H1 (cell line): Measurements from ENCODE around the gene BIRC5. TPM values are rescaled to one million over a fixed set of nuclear protein-coding genes. Genes with fewer than 3 reads are reported as not detected.

Experiments used
- CTCF ChIA-PET: fragments of 300-600 bp; sonication (Branson Sonifier 250); formaldehyde crosslinking; loops from one replicate; lab custom pipeline; 2021; ENCODE audit not compliant: partially characterized antibody; lab: Charles Lee
- POLR2A ChIA-PET: fragments of 300-600 bp; sonication (Branson Sonifier 250); formaldehyde crosslinking; loops from one replicate; lab custom pipeline; 2021; ENCODE audit warnings: inconsistent platforms; ENCODE audit not compliant: partially characterized antibody; lab: Charles Lee
- DNase-seq, 2 experiments: peaks; one replicate each; pipeline versions ENCODE4 v3.0.0 to v3.0.0-alpha.2; 2010 to 2022; ENCODE audit warnings: low spot score in 2 of 2, low read depth in 1 of 2, mixed read lengths in 1 of 2
- FAIRE-seq: peaks from 2 replicates; lab custom pipeline; 2011; peaks lifted over from hg19 to GRCh38; lab: Jason Lieb, UNC
- H2AFZ ChIP-seq: 2 replicates; pipeline ENCODE4 v1.8.1; 2012; ENCODE audit warnings: low read length, inconsistent platforms
- H2AK5ac ChIP-seq: 2 replicates; pipeline ENCODE4 v1.6.1; 2013; ENCODE audit warnings: low read depth, low read length
- H2BK120ac ChIP-seq: replicated peaks from 2 replicates; pipeline ENCODE3; 2013; ENCODE audit warnings: low read depth, low read length, inconsistent platforms
- H2BK12ac ChIP-seq: 2 replicates; pipeline ENCODE4 v1.6.1; 2013; ENCODE audit warnings: low read depth, low read length
- H2BK15ac ChIP-seq: 2 replicates; pipeline ENCODE4 v1.6.1; 2013; ENCODE audit warnings: low read length
- H2BK20ac ChIP-seq: 2 replicates; pipeline ENCODE4 v1.6.1; 2013; ENCODE audit warnings: low read length
- H2BK5ac ChIP-seq: 2 replicates; pipeline ENCODE4 v1.6.1; 2013; ENCODE audit warnings: low read depth, low read length
- H3K14ac ChIP-seq: 2 replicates; pipeline ENCODE4 v1.6.1; 2013; ENCODE audit warnings: inconsistent platforms; ENCODE audit not compliant: insufficient read length
- H3K18ac ChIP-seq: 2 replicates; pipeline ENCODE4 v1.6.1; 2013; ENCODE audit warnings: low read length; ENCODE audit errors: extremely low read depth
- H3K23ac ChIP-seq: 2 replicates; pipeline ENCODE4 v1.6.1; 2013; ENCODE audit warnings: inconsistent platforms; ENCODE audit not compliant: insufficient read length
- H3K23me2 ChIP-seq: 2 replicates; pipeline ENCODE4 v1.6.1; 2013; ENCODE audit warnings: low read depth, low read length
- H3K27ac ChIP-seq: 2 replicates; pipeline ENCODE4 v1.6.1; 2011; ENCODE audit warnings: low read depth, low read length, inconsistent platforms
- H3K27me3 ChIP-seq, 4 experiments: replicated peaks in 1 of 4; 1 replicate in 1 of 4; 2 replicates in 3 of 4; pipeline versions ENCODE4 v1.6.1 to v1.8.1; 2011 to 2013; ENCODE audit warnings: low read length in 3 of 4, mild to moderate bottlenecking in 3 of 4, inconsistent platforms in 2 of 4, mixed read lengths in 2 of 4, moderate library complexity in 1 of 4; ENCODE audit not compliant: control insufficient read depth in 3 of 4, insufficient read depth in 3 of 4; ENCODE audit errors: extremely low read depth in 1 of 4
- H3K36me3 ChIP-seq, 4 experiments: 2 replicates each; pipeline versions ENCODE4 v1.6.1 to v1.8.1; 2011 to 2013; ENCODE audit warnings: mild to moderate bottlenecking in 4 of 4, low read length in 3 of 4, moderate library complexity in 2 of 4, control low read depth in 1 of 4, inconsistent platforms in 1 of 4; ENCODE audit not compliant: insufficient read depth in 4 of 4, control insufficient read depth in 2 of 4
- H3K4ac ChIP-seq: replicated peaks from 2 replicates; pipeline ENCODE3; 2013; ENCODE audit warnings: low read length, low read depth, mixed read lengths, inconsistent platforms; ENCODE audit not compliant: insufficient read length
- H3K4me1 ChIP-seq, 4 experiments: replicated peaks in 1 of 4; 1 replicate in 1 of 4; 2 replicates in 3 of 4; pipeline versions ENCODE4 v1.6.1 to v1.8.1; 2011 to 2013; ENCODE audit warnings: low read length in 3 of 4, inconsistent platforms in 2 of 4, mixed read lengths in 1 of 4; ENCODE audit not compliant: insufficient read depth in 4 of 4, control insufficient read depth in 3 of 4
- H3K4me2 ChIP-seq, 2 experiments: 2 replicates each; pipeline versions ENCODE4 v1.6.1 to v1.8.1; 2011 to 2013; ENCODE audit warnings: low read depth in 2 of 2, low read length in 2 of 2, control low read depth in 1 of 2, inconsistent platforms in 1 of 2, mild to moderate bottlenecking in 1 of 2; ENCODE audit not compliant: insufficient read depth in 1 of 2
- H3K4me3 ChIP-seq, 4 experiments: fragments of 200-600, 300-600 bp in 1 of 4; sonication (generic), shearing (Covaris generic), sonication (Bioruptor Twin) in 1 of 4; 2 replicates each; pipeline versions ENCODE4 v1.5.1 to v1.8.1; 2011 to 2016; ENCODE audit warnings: low read length in 4 of 4, low read depth in 3 of 4, control low read depth in 2 of 4, inconsistent platforms in 2 of 4, mild to moderate bottlenecking in 2 of 4, mixed read lengths in 1 of 4, moderate library complexity in 1 of 4; ENCODE audit not compliant: insufficient read depth in 2 of 4; ENCODE audit errors: extremely low read depth in 1 of 4
- H3K56ac ChIP-seq: replicated peaks from 2 replicates; pipeline ENCODE3; 2013; ENCODE audit warnings: low read depth, mild to moderate bottlenecking, mixed read lengths, low read length, inconsistent platforms; ENCODE audit not compliant: insufficient read length
- H3K79me1 ChIP-seq: 2 replicates; pipeline ENCODE4 v1.6.1; 2013; ENCODE audit warnings: low read depth, low read length, control low read depth
- H3K79me2 ChIP-seq, 2 experiments: 2 replicates each; pipeline versions ENCODE4 v1.6.1 to v1.8.1; 2012 to 2013; ENCODE audit warnings: low read length in 2 of 2, mild to moderate bottlenecking in 2 of 2, inconsistent platforms in 1 of 2; ENCODE audit not compliant: insufficient read depth in 2 of 2, control insufficient read depth in 1 of 2
- H3K9ac ChIP-seq, 4 experiments: replicated peaks in 1 of 4; 1 replicate in 1 of 4; 2 replicates in 3 of 4; pipeline versions ENCODE4 v1.6.1 to v1.8.1; 2011 to 2013; ENCODE audit warnings: low read depth in 3 of 4, low read length in 3 of 4, control low read depth in 2 of 4, mild to moderate bottlenecking in 2 of 4, moderate library complexity in 2 of 4, inconsistent platforms in 1 of 4; ENCODE audit errors: extremely low read depth in 1 of 4
- H3K9me3 ChIP-seq, 2 experiments: 2 replicates each; pipeline versions ENCODE4 v1.6.1 to v1.8.1; 2012 to 2013; ENCODE audit warnings: mild to moderate bottlenecking in 2 of 2, moderate library complexity in 2 of 2, control low read depth in 1 of 2, inconsistent platforms in 1 of 2, low read depth in 1 of 2, low read length in 1 of 2, mixed read lengths in 1 of 2; ENCODE audit not compliant: insufficient read depth in 2 of 2
- H4K20me1 ChIP-seq, 2 experiments: replicated peaks in 1 of 2; 2 replicates each; pipeline versions ENCODE3 to v1.8.1; 2011 to 2013; ENCODE audit warnings: inconsistent platforms in 2 of 2, low read length in 2 of 2, mild to moderate bottlenecking in 1 of 2; ENCODE audit not compliant: insufficient read depth in 2 of 2, control insufficient read depth in 1 of 2
- H4K5ac ChIP-seq: 2 replicates; pipeline ENCODE4 v1.6.1; 2013; ENCODE audit warnings: low read length, low read depth, mixed read lengths, inconsistent platforms; ENCODE audit not compliant: insufficient read length
- H4K8ac ChIP-seq: 2 replicates; pipeline ENCODE4 v1.8.0; 2013; ENCODE audit warnings: mild to moderate bottlenecking, moderate library complexity, low read length, inconsistent platforms; ENCODE audit not compliant: insufficient read depth; ENCODE audit errors: extremely low read depth
- H4K91ac ChIP-seq: replicated peaks from 2 replicates; pipeline ENCODE3; 2013; ENCODE audit warnings: low read length, mixed read lengths, inconsistent platforms; ENCODE audit not compliant: insufficient read length
- CBX5 ChIP-seq: fragments of 300-800, 300-1000 bp; sonication (generic); IDR thresholded peaks from 2 replicates; pipeline ENCODE4 v1.7.1; 2016; ENCODE audit warnings: antibody characterized with exemption, low read length, low read depth
- CEBPB ChIP-seq: IDR thresholded peaks from 2 replicates; pipeline ENCODE4 v1.6.1; 2012; ENCODE audit warnings: low read depth, low read length
- EGR1 ChIP-seq: IDR thresholded peaks from 2 replicates; pipeline ENCODE4 v1.6.1; 2011; ENCODE audit warnings: low read depth, low read length, borderline replicate concordance
- EZH2 ChIP-seq: fragments of 200-600 bp; sonication (generic); IDR thresholded peaks from 2 replicates; pipeline ENCODE4 v1.7.1; 2012; ENCODE audit warnings: low read depth, mild to moderate bottlenecking, moderate library complexity, low read length, inconsistent platforms; ENCODE audit not compliant: severe bottlenecking
- GABPA ChIP-seq: IDR thresholded peaks from 2 replicates; pipeline ENCODE4 v1.6.1; 2011; ENCODE audit warnings: mild to moderate bottlenecking, low read length, moderate library complexity, borderline replicate concordance; ENCODE audit not compliant: insufficient read depth
- JUN ChIP-seq: IDR thresholded peaks from 2 replicates; pipeline ENCODE4 v1.6.1; 2011; ENCODE audit warnings: low read depth, mild to moderate bottlenecking, improper control_type of control experiment, low read length
- NRF1 ChIP-seq: IDR thresholded peaks from 2 replicates; pipeline ENCODE4 v1.6.1; 2011; ENCODE audit warnings: mild to moderate bottlenecking, low read depth, low read length, improper control_type of control experiment
- PHF8 ChIP-seq: fragments of 200-600 bp; sonication (generic); conservative IDR thresholded peaks from 2 replicates; pipeline ENCODE4 v1.7.1; 2012; ENCODE audit warnings: low read depth, mild to moderate bottlenecking, inconsistent platforms, low read length, moderate library complexity
- TAF7 ChIP-seq: optimal IDR thresholded peaks from 2 replicates; pipeline ENCODE3; 2011; ENCODE audit warnings: low read depth, mild to moderate bottlenecking, inconsistent platforms, low read length, moderate library complexity, borderline replicate concordance
- TBP ChIP-seq: IDR thresholded peaks from 2 replicates; pipeline ENCODE4 v1.6.1; 2011; ENCODE audit warnings: low read depth, low read length, improper control_type of control experiment
- ZNF274 ChIP-seq: IDR thresholded peaks from 2 replicates; pipeline ENCODE4 v1.7.0; 2012; ENCODE audit warnings: low read length, borderline replicate concordance; ENCODE audit errors: extremely low read depth
- WGBS, 2 experiments: shearing (Covaris generic) in 1 of 2; methylation state at CpG; one replicate each; pipeline versions ENCODE4 v1.1.6 to v1.1.7; 2013 to 2015; ENCODE audit warnings: low lambda C conversion rate in 2 of 2, mixed read lengths in 2 of 2, inconsistent platforms in 1 of 2, low coverage in 1 of 2, missing lambda C conversion rate in 1 of 2; ENCODE audit not compliant: insufficient replicate concordance in 2 of 2, insufficient coverage in 1 of 2, insufficient read length in 1 of 2; ENCODE audit errors: extremely low coverage in 1 of 2, missing lambda C conversion rate in 1 of 2; 5-methylcytosine and 5-hydroxymethylcytosine counted together
- polyA plus RNA-seq, 7 experiments: library from polyadenylated mRNA; depleted of rRNA in 3 of 7; stranded (reverse) in 5 of 7; unstranded in 2 of 7; fragments of >200 nt in 5 of 7; fragments of 200-250 nt in 2 of 7; gene quantifications; 1 replicate in 5 of 7; 2 replicates in 1 of 7; 4 replicates in 1 of 7; pipeline versions ENCODE4 v1.2.1 to v1.2.3, GENCODE V29; 2011 to 2013; ENCODE audit warnings: missing spikeins in 2 of 7, mixed read lengths in 2 of 7
- total RNA-seq: library from RNA; stranded (reverse); fragmentation: NEBNext Ultra II Directional; extraction: Animal tissue kit (Norgen Biotek cat#: 25700); gene quantifications from 2 replicates; pipeline ENCODE4 v1.2.1, GENCODE V29; 2021

BIRC5 gene
- total and polyA plus RNA-seq, 2 of the 8 experiments (the other 6 are each of a cell fraction or from before 2014, with no cell fraction given): 42.2 to 108 TPM

GRCh38 chr17:78249818-78250806 is 36.1 kb downstream of the BIRC5 start:
- H2BK12ac ChIP-seq: peak overlapping the region; percentile 97
- H4K5ac ChIP-seq: no peak overlapping the region
- no peaks in the 10 kb centered on the region for H3K27me3 ChIP-seq
- H3K18ac ChIP-seq: peak overlapping the region; percentile 24
- FAIRE-seq (no peak), DNase-seq (no peak)
- peak overlapping the region in 1 of 2 experiments; percentile 18; a peak in 1 of 4 replicates for H3K4me2 ChIP-seq
- no peaks in the 10 kb centered on the region for H3K9me3 ChIP-seq
- peaks cover 0 to 23% (median 13%) of the 10 kb centered on the region in 4 experiments; a peak in 5 of 7 replicates for H3K4me1 ChIP-seq
- H4K91ac ChIP-seq: peak overlapping the region; percentile 42
- no peak overlapping the region for H3K23ac ChIP-seq
- no peak overlapping the region for H3K27ac ChIP-seq
- peak overlapping the region; percentile 66; the same call in 1 of the 2 replicates for H2BK15ac ChIP-seq
- H3K14ac ChIP-seq: no peak overlapping the region
- ChIA-PET POLR2A (interaction anchor here (0.7 to 3.1 kb wide), 6 partner anchors 13 to 77 kb away, joined by 3 to 19 read pairs (median 6); no protein-coding TSS in a partner anchor), CTCF (interaction anchor here (0.7 to 5.6 kb wide), 56 partner anchors 8 to 247 kb away, joined by 3 to 53 read pairs (median 6); partner anchors contain the start of genes BIRC5 and TMEM235)
- H2AFZ ChIP-seq: no peak overlapping the region
- H3K23me2 ChIP-seq: peaks cover 4% of the 10 kb centered on the region; the same call in 1 of the 2 replicates
- H3K79me2 ChIP-seq: no peaks in the 10 kb centered on the region
- no peak overlapping the region for H2BK20ac ChIP-seq
- H3K79me1 ChIP-seq: no peaks in the 10 kb centered on the region
- H3K4me3 ChIP-seq: peak overlapping the region in 3 of 4 experiments; percentile 6 to 23 (median 17); a peak in 1 of 8 replicates
- no peak overlapping the region for H3K56ac ChIP-seq
- peak overlapping the region; percentile 74 for H4K8ac ChIP-seq
- H2BK120ac ChIP-seq: peak overlapping the region; percentile 41
- H2AK5ac ChIP-seq: no peak overlapping the region
- H3K9ac ChIP-seq: no peak overlapping the region
- H3K36me3 ChIP-seq: no peaks in the 10 kb centered on the region
- 82% methylated on average over 19 of the region's 20 CpGs; no CpG with 5 or more reads in 1 of the 2 experiments for WGBS, 2 experiments
- no peaks in the 10 kb centered on the region for H4K20me1 ChIP-seq
- no peak overlapping the region for H3K4ac ChIP-seq
- peak overlapping the region; percentile 30; the same call in 1 of the 2 replicates for H2BK5ac ChIP-seq
- TF ChIP-seq CEBPB (no peak), GABPA (no peak), TAF7 (no peak), PHF8 (no peak), CBX5 (no peak), TBP (no peak), JUN (no peak), ZNF274 (no peak), EZH2 (no peak), EGR1 (no peak), NRF1 (no peak)
